Smooth muscle cell (in vitro differentiated cells): ENCODE results near the gene ADGRD1. TPM values are rescaled to one million over a fixed set of nuclear protein-coding genes. Genes with fewer than 3 reads are reported as not detected.
"Not testable (repeated sequence)": the region's sequence is repeated elsewhere in the genome, so short reads cannot be mapped to it uniquely, and the experiment has no call there.

Experiments used
- DNase-seq: peaks from one replicate; lab custom pipeline; 2025; ENCODE audit not compliant: unreplicated experiment; lab: John Stamatoyannopoulos, UW
- H2AFZ ChIP-seq: fragments of 200-600 bp; sonication (generic); 2 replicates; pipeline ENCODE4 v1.6.0; 2016; ENCODE audit warnings: antibody characterized with exemption, low read depth, mild to moderate bottlenecking
- H3F3A ChIP-seq: fragments of 200-600 bp; sonication (generic); 2 replicates; pipeline ENCODE4 v1.6.0; 2017; ENCODE audit warnings: antibody characterized with exemption, low read depth
- H3K27ac ChIP-seq: fragments of 200-600 bp; sonication (generic); 2 replicates; pipeline ENCODE4 v1.5.1; 2016; ENCODE audit warnings: low read depth, mild to moderate bottlenecking
- H3K27me3 ChIP-seq: fragments of 200-600 bp; sonication (generic); 2 replicates; pipeline ENCODE4 v1.6.1; 2016; ENCODE audit warnings: low read depth, mild to moderate bottlenecking
- H3K36me3 ChIP-seq: fragments of 200-600 bp; sonication (generic); 2 replicates; pipeline ENCODE4 v1.5.1; 2016; ENCODE audit warnings: low read depth
- H3K4me1 ChIP-seq: fragments of 200-600 bp; sonication (generic); 2 replicates; pipeline ENCODE4 v1.5.1; 2016; ENCODE audit warnings: low read depth
- H3K4me2 ChIP-seq: fragments of 200-600 bp; sonication (generic); 2 replicates; pipeline ENCODE4 v1.6.0; 2016; ENCODE audit warnings: mild to moderate bottlenecking
- H3K4me3 ChIP-seq: fragments of 200-600 bp; sonication (generic); 2 replicates; pipeline ENCODE4 v1.5.1; 2016; ENCODE audit warnings: mild to moderate bottlenecking
- H3K79me2 ChIP-seq: fragments of 200-600 bp; sonication (generic); 2 replicates; pipeline ENCODE4 v1.6.0; 2016; ENCODE audit warnings: low read depth, mild to moderate bottlenecking
- H3K9ac ChIP-seq: fragments of 200-600 bp; sonication (generic); 2 replicates; pipeline ENCODE4 v1.6.0; 2016; ENCODE audit warnings: low read depth
- H3K9me3 ChIP-seq: fragments of 200-600 bp; sonication (generic); replicated peaks from 2 replicates; pipeline ENCODE4 v1.5.1; 2016; ENCODE audit warnings: low read depth
- H4K20me1 ChIP-seq: fragments of 200-600 bp; sonication (generic); 2 replicates; pipeline ENCODE4 v1.6.0; 2016; ENCODE audit warnings: low read depth
- CTCF ChIP-seq: fragments of 200-600 bp; sonication (generic); IDR thresholded peaks from 2 replicates; pipeline ENCODE4 v1.5.1; 2017; ENCODE audit warnings: borderline replicate concordance, mild to moderate bottlenecking, antibody characterized with exemption; ENCODE audit not compliant: insufficient read depth, poor library complexity, severe bottlenecking
- WGBS: methylation state at CpG from one replicate; pipeline ENCODE4 v1.1.7; 2016; ENCODE audit warnings: low lambda C conversion rate; 5-methylcytosine and 5-hydroxymethylcytosine counted together
- polyA plus RNA-seq: library from polyadenylated mRNA; unstranded; fragments of >200 nt; fragmentation: Nextera tagmentation; extraction: Ambion mirVana; gene quantifications from 2 replicates; pipeline ENCODE4 v1.2.1, GENCODE V29; 2016
- total RNA-seq: library from RNA; depleted of rRNA; stranded (reverse); fragments of >200 nt; gene quantifications from 2 replicates; pipeline ENCODE4 v1.2.3, GENCODE V29; 2014

Gene ADGRD1
- total and polyA plus RNA-seq, 2 experiments from 2014 or later = 0.14 TPM; not detected in 1

DNA sequence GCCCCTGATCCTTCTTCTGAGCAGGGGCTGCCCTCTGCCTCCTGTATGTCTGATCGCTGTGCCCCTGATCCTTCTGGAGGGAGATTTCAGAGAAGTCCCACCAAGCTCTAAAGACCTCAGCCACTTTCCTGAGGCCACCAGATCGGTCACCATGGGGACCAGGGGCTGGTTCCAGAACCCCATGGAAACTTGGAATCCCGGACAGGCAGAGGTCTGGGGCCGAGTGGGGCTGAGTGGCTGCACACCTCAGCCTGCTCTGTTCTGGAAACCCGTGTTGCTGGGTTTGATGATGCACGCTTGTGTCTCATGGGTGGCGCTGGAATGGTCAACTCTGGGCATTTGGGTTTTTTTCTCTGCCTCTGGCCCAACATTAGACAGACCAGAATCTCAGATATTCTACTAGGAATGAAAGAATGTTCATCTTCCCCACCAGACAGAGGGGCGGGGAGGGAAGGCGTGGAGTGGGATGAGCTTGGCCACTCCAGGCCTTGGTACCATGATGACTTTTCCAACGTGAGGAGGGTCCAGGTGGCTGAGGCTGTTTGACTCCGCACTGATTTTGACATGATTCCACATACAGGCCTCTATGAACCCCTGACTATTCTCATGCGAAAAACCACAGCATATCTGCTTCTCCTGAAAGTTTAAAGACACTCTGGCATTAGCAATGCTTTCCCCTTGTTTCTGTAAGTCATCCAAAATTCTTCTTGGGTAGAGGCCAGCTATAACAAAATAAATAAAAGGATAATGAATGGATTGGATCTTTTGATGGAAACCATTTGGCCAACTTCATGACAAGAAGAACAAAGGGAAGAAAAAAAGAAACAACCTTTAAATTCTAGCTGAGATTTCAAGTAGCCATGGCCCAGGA, 114.5 kb downstream of the ADGRD1 start:
- Histone ChIP-seq H3K36me3 (no peaks in the 10 kb centered on the region), H3K9ac (no peak overlapping the region), H3K9me3 (no peaks in the 10 kb centered on the region), H3K79me2 (no peaks in the 10 kb centered on the region), H2AFZ (no peak overlapping the region), H3K4me1 (no peaks in the 10 kb centered on the region), H3K4me2 (no peak overlapping the region), H3K27ac (no peak overlapping the region), H3K4me3 (no peak overlapping the region), H3K27me3 (peaks cover 9% of the 10 kb centered on the region), H4K20me1 (no peaks in the 10 kb centered on the region), H3F3A (no peaks in the 10 kb centered on the region)
- DNase-seq = no peak
- no peak for TF ChIP-seq CTCF
- WGBS = 92% methylated on average over 12 of the region's 12 CpGs

DNA sequence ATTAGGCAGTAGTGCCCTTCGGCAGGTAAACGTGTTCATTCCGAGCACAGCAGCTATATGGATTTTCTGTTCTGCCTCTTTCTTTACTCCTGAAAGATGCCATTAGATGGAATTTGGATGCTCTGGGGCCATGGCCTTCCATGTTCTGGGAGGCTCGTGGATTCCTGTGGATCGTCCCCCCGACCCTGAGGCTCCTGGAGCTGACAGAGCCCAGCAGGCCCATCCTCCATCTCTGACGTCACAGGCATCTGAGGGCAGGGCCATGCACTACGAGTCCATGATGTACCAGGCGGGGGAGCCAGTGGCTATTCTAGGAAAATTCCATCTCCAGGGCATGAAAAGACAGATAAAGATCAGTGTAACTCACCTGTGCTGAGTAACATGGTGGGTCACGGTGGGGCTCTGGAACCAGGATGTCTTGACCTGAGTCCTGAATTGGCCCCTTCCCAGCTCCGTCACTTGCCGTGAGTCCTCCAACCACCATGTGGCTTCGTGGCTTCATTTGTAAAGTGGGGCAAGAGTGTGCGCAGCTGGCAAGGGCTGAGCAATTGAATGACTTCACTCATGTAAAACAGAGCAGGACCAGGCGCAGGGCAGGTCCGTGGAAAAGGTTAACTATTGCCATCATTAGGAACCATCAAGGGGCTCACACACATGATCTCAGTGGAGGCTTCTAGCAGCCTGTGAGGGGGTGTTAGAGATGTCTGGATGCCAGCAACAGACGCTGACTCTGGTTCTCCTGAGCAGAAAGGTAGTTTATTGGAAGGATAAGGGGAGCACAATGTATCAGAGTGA, 115.4 kb downstream of the ADGRD1 start:
- not testable (repeated sequence) for H4K20me1 ChIP-seq, H3K4me2 ChIP-seq, H2AFZ ChIP-seq, H3K9ac ChIP-seq, H3K27ac ChIP-seq, H3K27me3 ChIP-seq, DNase-seq, H3K9me3 ChIP-seq, H3F3A ChIP-seq, H3K4me1 ChIP-seq, H3K79me2 ChIP-seq, H3K4me3 ChIP-seq, H3K36me3 ChIP-seq
- 80% methylated on average over 17 of the region's 17 CpGs for WGBS

GRCh38 chr12:131070136-131070535, 116.4 kb downstream of the ADGRD1 start:
- H3K36me3 ChIP-seq, H3K4me3 ChIP-seq, H3K27ac ChIP-seq, H3K79me2 ChIP-seq, H3K9me3 ChIP-seq, H3K4me2 ChIP-seq, H2AFZ ChIP-seq, H3K27me3 ChIP-seq, H3K4me1 ChIP-seq, H3F3A ChIP-seq, DNase-seq, H3K9ac ChIP-seq, H4K20me1 ChIP-seq: not testable (repeated sequence)
- WGBS = 97% methylated on average over 21 of the region's 21 CpGs

- H3K27ac ChIP-seq, DNase-seq, H3K4me1 ChIP-seq, H3F3A ChIP-seq, H3K4me3 ChIP-seq, H3K9me3 ChIP-seq, H4K20me1 ChIP-seq, H3K79me2 ChIP-seq, H2AFZ ChIP-seq, H3K4me2 ChIP-seq, H3K36me3 ChIP-seq, H3K27me3 ChIP-seq, H3K9ac ChIP-seq: not testable (repeated sequence)
- WGBS = 96% methylated on average over 4 of the region's 6 CpGs
Observed at GRCh38 chr12:131070668-131071067, 117.0 kb downstream of the ADGRD1 start.

GRCh38 chr12:131071234-131071820, 117.6 kb downstream of the ADGRD1 start:
- H3K9me3 ChIP-seq, H3F3A ChIP-seq, H3K9ac ChIP-seq, H3K4me2 ChIP-seq, H3K27me3 ChIP-seq, H3K36me3 ChIP-seq, DNase-seq, H3K27ac ChIP-seq, H3K79me2 ChIP-seq, H4K20me1 ChIP-seq, H2AFZ ChIP-seq, H3K4me1 ChIP-seq, H3K4me3 ChIP-seq: not testable (repeated sequence)
- 88% methylated on average over 10 of the region's 12 CpGs for WGBS

DNA sequence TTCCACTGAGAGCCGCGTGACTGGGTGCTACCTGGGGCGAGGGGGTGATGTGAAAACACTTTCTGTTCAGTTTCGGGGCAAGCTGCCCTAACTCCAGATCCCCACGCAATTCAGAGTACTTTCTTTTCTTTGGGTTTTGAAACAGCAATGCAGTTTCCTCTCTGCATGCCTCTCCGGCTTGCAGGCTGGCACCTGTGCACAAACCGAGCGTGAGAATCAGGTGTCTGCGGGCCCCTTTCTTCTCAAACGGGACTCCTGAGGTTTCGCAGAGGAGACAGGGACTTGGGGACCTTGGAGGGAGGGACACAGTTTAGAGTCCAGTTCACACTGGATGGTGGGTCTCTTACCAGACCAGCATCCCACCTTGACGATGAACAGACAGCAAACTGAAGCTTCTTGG, 118.2 kb downstream of the ADGRD1 start:
- H4K20me1 ChIP-seq, H3K9me3 ChIP-seq, H3K36me3 ChIP-seq, H2AFZ ChIP-seq, H3K9ac ChIP-seq, H3K4me3 ChIP-seq, H3F3A ChIP-seq, H3K27me3 ChIP-seq, H3K4me2 ChIP-seq, DNase-seq, H3K4me1 ChIP-seq, H3K27ac ChIP-seq, H3K79me2 ChIP-seq: not testable (repeated sequence)
- WGBS = 92% methylated on average over 9 of the region's 12 CpGs
